WTC11 (cell line): Measurements from ENCODE around the gene SYNGAP1. TPM values are rescaled to one million over a fixed set of nuclear protein-coding genes. Genes with fewer than 3 reads are reported as not detected.
A peak's percentile ranks its signal among the peaks of the same experiment; 100 is the strongest.

Experiments
- ATAC-seq: fragments of 200-7000 bp; cut with Tn5 transposase; 2 replicates; pipeline ENCODE4 v1.10.0; 2021; ENCODE audit warnings: mild to moderate bottlenecking, moderate library complexity
- CTCF ChIA-PET: fragments of 300-600 bp; sonication (Branson Sonifier 250); formaldehyde crosslinking; loops from one replicate; lab custom pipeline; 2021; ENCODE audit warnings: antibody characterized with exemption; lab: Charles Lee
- POLR2A ChIA-PET: fragments of 350-600 bp; sonication (Branson Sonifier 250); formaldehyde crosslinking; loops from one replicate; lab custom pipeline; 2021; ENCODE audit warnings: antibody characterized with exemption; lab: Charles Lee
- DNase-seq: peaks from one replicate; pipeline ENCODE4 v3.0.0; 2021; ENCODE audit warnings: low spot score
- H3K27ac Mint-ChIP-seq: 2 replicates; pipeline ENCODE4 v1.8.0; 2021; ENCODE audit warnings: mixed read lengths
- H3K27me3 Mint-ChIP-seq: 2 replicates; pipeline ENCODE4 v1.8.0; 2021; ENCODE audit warnings: low read depth, mild to moderate bottlenecking, moderate library complexity, mixed read lengths
- H3K36me3 Mint-ChIP-seq: 2 replicates; pipeline ENCODE4 v1.8.0; 2021; ENCODE audit warnings: mixed read lengths
- H3K4me1 Mint-ChIP-seq: 2 replicates; pipeline ENCODE4 v1.8.0; 2022; ENCODE audit warnings: mixed read lengths
- H3K4me3 Mint-ChIP-seq: 2 replicates; pipeline ENCODE4 v1.8.0; 2021; ENCODE audit warnings: mild to moderate bottlenecking, moderate library complexity, mixed read lengths
- H3K9me3 Mint-ChIP-seq: 2 replicates; pipeline ENCODE4 v1.8.0; 2021; ENCODE audit warnings: mixed read lengths
- CBFB ChIP-seq: sonication (generic); formaldehyde crosslinking; IDR thresholded peaks from 2 replicates; pipeline ENCODE4 v1.8.1; 2022; ENCODE audit warnings: mild to moderate bottlenecking, low read depth, missing genetic modification reagents
- EMX1 ChIP-seq: fragments of 250-450 bp; sonication (Bioruptor Pico); IDR thresholded peaks from 2 replicates; pipeline ENCODE4 v1.8.0; 2021; ENCODE audit warnings: mild to moderate bottlenecking
- ETV6 ChIP-seq: sonication (generic); formaldehyde crosslinking; IDR thresholded peaks from 2 replicates; pipeline ENCODE4 v1.8.1; 2022; ENCODE audit warnings: mild to moderate bottlenecking, missing genetic modification reagents
- GABPB1 ChIP-seq: sonication (generic); formaldehyde crosslinking; IDR thresholded peaks from 2 replicates; pipeline ENCODE4 v1.8.1; 2023; ENCODE audit warnings: mild to moderate bottlenecking, missing genetic modification reagents
- GRHL2 ChIP-seq: fragments of 250-450 bp; sonication (Bioruptor Pico); IDR thresholded peaks from 2 replicates; pipeline ENCODE4 v1.8.0; 2022; ENCODE audit warnings: mild to moderate bottlenecking, moderate library complexity; ENCODE audit not compliant: insufficient replicate concordance, severe bottlenecking
- GTF2I ChIP-seq: fragments of 250-450 bp; sonication (Bioruptor Pico); conservative IDR thresholded peaks from 2 replicates; pipeline ENCODE4 v1.4.0; 2021; ENCODE audit warnings: mild to moderate bottlenecking
- MYBL2 ChIP-seq: sonication (generic); formaldehyde crosslinking; IDR thresholded peaks from 2 replicates; pipeline ENCODE4 v1.8.1; 2023; ENCODE audit warnings: mild to moderate bottlenecking, moderate library complexity, missing genetic modification reagents
- NFATC4 ChIP-seq: fragments of 250-450 bp; sonication (Bioruptor Pico); IDR thresholded peaks from 2 replicates; pipeline ENCODE4 v1.9.0; 2021; ENCODE audit warnings: mild to moderate bottlenecking
- NFYB ChIP-seq: sonication (generic); formaldehyde crosslinking; conservative IDR thresholded peaks from 2 replicates; pipeline ENCODE4 v1.8.0; 2022; ENCODE audit warnings: low read depth, missing genetic modification reagents
- NR3C1 ChIP-seq: sonication (generic); formaldehyde crosslinking; conservative IDR thresholded peaks from 2 replicates; pipeline ENCODE4 v1.8.1; 2023; ENCODE audit warnings: low read depth, mild to moderate bottlenecking, missing genetic modification reagents
- ZNF219 ChIP-seq: sonication (generic); formaldehyde crosslinking; IDR thresholded peaks from 2 replicates; pipeline ENCODE4 v1.8.0; 2023; ENCODE audit warnings: missing genetic modification reagents, mild to moderate bottlenecking, borderline replicate concordance
- ZNF232 ChIP-seq: sonication (generic); formaldehyde crosslinking; IDR thresholded peaks from 2 replicates; pipeline ENCODE4 v1.8.0; 2022; ENCODE audit warnings: mild to moderate bottlenecking, missing genetic modification reagents
- ZNF263 ChIP-seq: sonication (generic); formaldehyde crosslinking; IDR thresholded peaks from 2 replicates; pipeline ENCODE4 v1.8.1; 2022; ENCODE audit warnings: low read depth, mild to moderate bottlenecking, moderate library complexity, missing genetic modification reagents
- ZNF317 ChIP-seq: sonication (generic); formaldehyde crosslinking; IDR thresholded peaks from 2 replicates; pipeline ENCODE4 v1.8.1; 2023; ENCODE audit warnings: low read depth, mild to moderate bottlenecking, moderate library complexity, missing genetic modification reagents, borderline replicate concordance
- ZNF423 ChIP-seq: fragments of 250-450 bp; sonication (Bioruptor Pico); IDR thresholded peaks from 2 replicates; pipeline ENCODE4 v2.1.2; 2022; ENCODE audit warnings: mild to moderate bottlenecking, moderate library complexity
- total RNA-seq: library from RNA; stranded (reverse); gene quantifications from 3 replicates; pipeline ENCODE4 v1.2.3, GENCODE V29; 2021
- TF ChIP-seq, protein P1 (sequence below): sonication (generic); formaldehyde crosslinking; IDR thresholded peaks from 2 replicates; pipeline ENCODE4 v1.8.1; 2022; ENCODE audit warnings: low read depth, missing genetic modification reagents, borderline replicate concordance
- TF ChIP-seq, protein P2 (sequence below): sonication (generic); formaldehyde crosslinking; IDR thresholded peaks from 2 replicates; pipeline ENCODE4 v1.8.1; 2023; ENCODE audit warnings: mild to moderate bottlenecking, missing genetic modification reagents
- TF ChIP-seq, protein P3 (sequence below): sonication (generic); formaldehyde crosslinking; IDR thresholded peaks from 2 replicates; pipeline ENCODE4 v1.8.1; 2022; ENCODE audit warnings: low read depth, mild to moderate bottlenecking, moderate library complexity, missing genetic modification reagents, borderline replicate concordance
- TF ChIP-seq, protein P4 (sequence below): fragments of 250-450 bp; sonication (Bioruptor Pico); IDR thresholded peaks from 2 replicates; pipeline ENCODE4 v1.9.0; 2021; ENCODE audit warnings: mild to moderate bottlenecking
- TF ChIP-seq, protein P5 (sequence below): sonication (generic); formaldehyde crosslinking; conservative IDR thresholded peaks from 2 replicates; pipeline ENCODE4 v1.8.1; 2022; ENCODE audit warnings: mild to moderate bottlenecking, missing genetic modification reagents
- TF ChIP-seq, protein P6 (sequence below): sonication (generic); formaldehyde crosslinking; IDR thresholded peaks from 2 replicates; pipeline ENCODE4 v1.8.1; 2023; ENCODE audit warnings: mild to moderate bottlenecking, missing genetic modification reagents

SYNGAP1 gene
- total RNA-seq, 1 experiment from 2014 or later: 139 TPM

DNA sequence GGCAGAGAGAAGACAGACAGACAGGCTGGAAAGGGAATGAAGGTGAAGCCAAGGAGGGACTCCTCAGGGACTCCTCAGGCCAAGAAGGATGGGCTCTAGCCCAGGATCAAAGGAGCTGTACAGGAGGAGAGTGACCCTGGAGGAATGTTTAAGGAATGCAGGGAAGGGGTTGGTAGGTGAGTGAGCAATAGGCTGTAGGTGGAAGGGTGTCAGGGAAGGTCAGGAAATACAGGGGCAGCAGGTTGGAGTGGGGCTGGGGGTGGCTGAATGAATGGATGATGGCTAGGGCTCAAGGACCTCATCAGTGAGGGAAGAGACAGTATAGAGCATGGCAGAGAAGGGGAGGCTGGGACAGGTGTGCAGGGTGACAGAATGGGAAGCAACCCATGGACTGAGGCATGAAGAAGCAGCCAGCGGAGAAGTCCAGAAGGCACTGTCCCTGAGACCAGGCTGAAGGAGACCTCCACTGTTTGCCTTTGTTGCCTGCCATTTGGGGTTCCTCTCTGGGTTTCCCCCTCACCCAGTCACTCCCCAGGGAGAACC lies 13.2 kb downstream of the SYNGAP1 start:
- Mint-ChIP-seq H3K36me3 (peaks cover 30% of the 10 kb centered on the region), H3K4me3 (peak overlapping the region; percentile 71), H3K27me3 (no peaks in the 10 kb centered on the region), H3K9me3 (no peaks in the 10 kb centered on the region), H3K4me1 (peaks cover 53% of the 10 kb centered on the region), H3K27ac (peak overlapping the region; percentile 93)
- TF ChIP-seq EMX1 (0 out of 2 replicates have a peak, but pooled peaks have one; percentile 51), GTF2I (CRISPR knock-in tag) (0 out of 2 replicates have a peak, but pooled peaks have one; percentile 8), CBFB (CRISPR knock-in tag) (no peak)
- no peak for DNase-seq
- ChIA-PET CTCF (interaction anchor here (0.5 to 1.5 kb wide), 9 partner anchors 15 to 198 kb away, joined by 3 to 7 read pairs (median 3); partner anchors contain the start of genes B3GALT4, CUTA and ZBTB9), POLR2A (interaction anchor here (0.8 to 4.1 kb wide), 3 partner anchors 21 to 161 kb away, joined by 3 to 26 read pairs (median 3); partner anchors contain the start of genes PHF1, RPS18, VPS52 and ZBTB9)
- ATAC-seq: peak; percentile 13; the same call in 1 of the 2 replicates

DNA sequence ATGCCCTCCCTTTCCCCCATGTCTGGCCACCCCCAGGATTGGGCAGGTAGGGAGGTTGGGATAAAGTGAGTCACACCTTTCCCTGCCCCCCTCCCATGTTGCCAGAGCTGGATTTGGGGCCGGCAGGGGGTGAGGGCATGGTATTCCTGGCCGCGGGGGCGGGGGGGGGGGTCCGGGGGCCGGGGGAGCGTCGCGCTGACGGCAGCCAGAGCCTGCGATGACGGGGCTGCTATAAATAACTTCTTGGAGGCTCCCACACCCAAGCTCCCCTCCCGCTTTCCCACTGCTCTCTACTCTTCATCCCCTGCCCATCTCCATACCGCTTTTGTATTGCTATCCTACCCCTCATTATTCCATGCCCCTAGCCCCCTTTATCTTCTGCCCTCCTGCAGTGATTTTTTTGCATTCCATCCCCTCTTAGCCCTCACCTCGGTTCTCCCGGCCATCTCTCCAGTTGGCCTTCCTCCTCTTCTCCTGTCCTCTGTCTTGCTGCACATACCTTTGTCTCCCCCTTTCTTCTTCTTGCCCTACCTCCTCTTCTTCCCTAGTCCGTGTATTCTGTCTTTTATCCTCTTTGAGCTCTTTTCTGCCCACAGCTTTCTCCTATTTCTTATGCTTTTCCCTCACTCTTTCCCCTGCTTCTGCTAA lies 13.8 kb downstream of the SYNGAP1 start:
- Mint-ChIP-seq H3K27me3 (no peaks in the 10 kb centered on the region), H3K27ac (peak overlapping the region; percentile 93), H3K9me3 (no peaks in the 10 kb centered on the region), H3K4me1 (peaks cover 48% of the 10 kb centered on the region), H3K4me3 (peak overlapping the region; percentile 71), H3K36me3 (peaks cover 36% of the 10 kb centered on the region)
- DNase-seq (no peak), ATAC-seq (peak; percentile 9; the same call in 1 of the 2 replicates)
- ChIA-PET CTCF (interaction anchor here (0.5 to 1.5 kb wide), 8 partner anchors 15 to 198 kb away, joined by 3 to 7 read pairs (median 3); partner anchors contain the start of genes CUTA and ZBTB9), POLR2A (interaction anchor here (0.8 to 4.1 kb wide), 3 partner anchors 21 to 162 kb away, joined by 3 to 26 read pairs (median 3); partner anchors contain the start of genes PHF1, RPS18, VPS52 and ZBTB9)
- TF ChIP-seq ZNF263 (CRISPR knock-in tag) (no peak), ETV6 (CRISPR knock-in tag) (no peak), ZNF317 (CRISPR knock-in tag) (no peak), GABPB1 (CRISPR knock-in tag) (no peak), ZNF219 (CRISPR knock-in tag) (no peak)
- TF ChIP-seq, protein P1, sequence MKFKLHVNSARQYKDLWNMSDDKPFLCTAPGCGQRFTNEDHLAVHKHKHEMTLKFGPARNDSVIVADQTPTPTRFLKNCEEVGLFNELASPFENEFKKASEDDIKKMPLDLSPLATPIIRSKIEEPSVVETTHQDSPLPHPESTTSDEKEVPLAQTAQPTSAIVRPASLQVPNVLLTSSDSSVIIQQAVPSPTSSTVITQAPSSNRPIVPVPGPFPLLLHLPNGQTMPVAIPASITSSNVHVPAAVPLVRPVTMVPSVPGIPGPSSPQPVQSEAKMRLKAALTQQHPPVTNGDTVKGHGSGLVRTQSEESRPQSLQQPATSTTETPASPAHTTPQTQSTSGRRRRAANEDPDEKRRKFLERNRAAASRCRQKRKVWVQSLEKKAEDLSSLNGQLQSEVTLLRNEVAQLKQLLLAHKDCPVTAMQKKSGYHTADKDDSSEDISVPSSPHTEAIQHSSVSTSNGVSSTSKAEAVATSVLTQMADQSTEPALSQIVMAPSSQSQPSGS (CRISPR knock-in tag): no peak
- TF ChIP-seq, protein P2, sequence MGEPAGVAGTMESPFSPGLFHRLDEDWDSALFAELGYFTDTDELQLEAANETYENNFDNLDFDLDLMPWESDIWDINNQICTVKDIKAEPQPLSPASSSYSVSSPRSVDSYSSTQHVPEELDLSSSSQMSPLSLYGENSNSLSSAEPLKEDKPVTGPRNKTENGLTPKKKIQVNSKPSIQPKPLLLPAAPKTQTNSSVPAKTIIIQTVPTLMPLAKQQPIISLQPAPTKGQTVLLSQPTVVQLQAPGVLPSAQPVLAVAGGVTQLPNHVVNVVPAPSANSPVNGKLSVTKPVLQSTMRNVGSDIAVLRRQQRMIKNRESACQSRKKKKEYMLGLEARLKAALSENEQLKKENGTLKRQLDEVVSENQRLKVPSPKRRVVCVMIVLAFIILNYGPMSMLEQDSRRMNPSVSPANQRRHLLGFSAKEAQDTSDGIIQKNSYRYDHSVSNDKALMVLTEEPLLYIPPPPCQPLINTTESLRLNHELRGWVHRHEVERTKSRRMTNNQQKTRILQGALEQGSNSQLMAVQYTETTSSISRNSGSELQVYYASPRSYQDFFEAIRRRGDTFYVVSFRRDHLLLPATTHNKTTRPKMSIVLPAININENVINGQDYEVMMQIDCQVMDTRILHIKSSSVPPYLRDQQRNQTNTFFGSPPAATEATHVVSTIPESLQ (CRISPR knock-in tag): no peak
- TF ChIP-seq, protein P3, sequence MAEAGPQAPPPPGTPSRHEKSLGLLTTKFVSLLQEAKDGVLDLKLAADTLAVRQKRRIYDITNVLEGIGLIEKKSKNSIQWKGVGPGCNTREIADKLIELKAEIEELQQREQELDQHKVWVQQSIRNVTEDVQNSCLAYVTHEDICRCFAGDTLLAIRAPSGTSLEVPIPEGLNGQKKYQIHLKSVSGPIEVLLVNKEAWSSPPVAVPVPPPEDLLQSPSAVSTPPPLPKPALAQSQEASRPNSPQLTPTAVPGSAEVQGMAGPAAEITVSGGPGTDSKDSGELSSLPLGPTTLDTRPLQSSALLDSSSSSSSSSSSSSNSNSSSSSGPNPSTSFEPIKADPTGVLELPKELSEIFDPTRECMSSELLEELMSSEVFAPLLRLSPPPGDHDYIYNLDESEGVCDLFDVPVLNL (CRISPR knock-in tag): no peak

DNA sequence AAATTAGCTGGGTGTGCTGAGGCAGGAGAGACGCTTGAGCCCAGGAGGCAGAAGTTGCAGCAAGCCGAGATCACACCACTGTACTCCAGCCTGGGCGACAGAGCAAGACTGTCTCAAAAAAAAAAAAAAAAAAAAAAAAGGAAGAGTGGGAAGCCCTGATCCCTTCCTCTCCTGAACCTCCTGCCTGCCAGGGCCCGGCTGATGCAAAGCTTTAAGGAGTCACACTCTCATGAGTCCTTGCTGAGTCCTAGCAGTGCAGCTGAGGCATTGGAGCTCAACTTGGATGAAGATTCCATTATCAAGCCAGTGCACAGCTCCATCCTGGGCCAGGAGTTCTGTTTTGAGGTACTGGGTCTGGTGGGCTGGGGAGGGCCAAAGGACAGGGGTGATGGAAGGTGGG lies 15.1 kb downstream of the SYNGAP1 start:
- peak overlapping the region; percentile 74 for H3K27ac Mint-ChIP-seq
- ChIA-PET POLR2A (interaction anchor here (0.6 kb wide), 1 partner anchor 20 kb away, joined by 3 read pairs; the partner anchor contains the start of gene ZBTB9), CTCF (interaction anchor here (0.6 kb wide), 1 partner anchor 18 kb away, joined by 3 read pairs; no protein-coding TSS in a partner anchor)
- H3K27me3 Mint-ChIP-seq: no peaks in the 10 kb centered on the region
- peaks cover 47% of the 10 kb centered on the region for H3K36me3 Mint-ChIP-seq
- ATAC-seq (no peak), DNase-seq (no peak)
- H3K9me3 Mint-ChIP-seq: no peaks in the 10 kb centered on the region
- H3K4me3 Mint-ChIP-seq: no peak overlapping the region
- peaks cover 35% of the 10 kb centered on the region for H3K4me1 Mint-ChIP-seq
- TF ChIP-seq NFYB (CRISPR knock-in tag): no peak
- TF ChIP-seq NR3C1 (CRISPR knock-in tag): no peak
- TF ChIP-seq, protein P4, sequence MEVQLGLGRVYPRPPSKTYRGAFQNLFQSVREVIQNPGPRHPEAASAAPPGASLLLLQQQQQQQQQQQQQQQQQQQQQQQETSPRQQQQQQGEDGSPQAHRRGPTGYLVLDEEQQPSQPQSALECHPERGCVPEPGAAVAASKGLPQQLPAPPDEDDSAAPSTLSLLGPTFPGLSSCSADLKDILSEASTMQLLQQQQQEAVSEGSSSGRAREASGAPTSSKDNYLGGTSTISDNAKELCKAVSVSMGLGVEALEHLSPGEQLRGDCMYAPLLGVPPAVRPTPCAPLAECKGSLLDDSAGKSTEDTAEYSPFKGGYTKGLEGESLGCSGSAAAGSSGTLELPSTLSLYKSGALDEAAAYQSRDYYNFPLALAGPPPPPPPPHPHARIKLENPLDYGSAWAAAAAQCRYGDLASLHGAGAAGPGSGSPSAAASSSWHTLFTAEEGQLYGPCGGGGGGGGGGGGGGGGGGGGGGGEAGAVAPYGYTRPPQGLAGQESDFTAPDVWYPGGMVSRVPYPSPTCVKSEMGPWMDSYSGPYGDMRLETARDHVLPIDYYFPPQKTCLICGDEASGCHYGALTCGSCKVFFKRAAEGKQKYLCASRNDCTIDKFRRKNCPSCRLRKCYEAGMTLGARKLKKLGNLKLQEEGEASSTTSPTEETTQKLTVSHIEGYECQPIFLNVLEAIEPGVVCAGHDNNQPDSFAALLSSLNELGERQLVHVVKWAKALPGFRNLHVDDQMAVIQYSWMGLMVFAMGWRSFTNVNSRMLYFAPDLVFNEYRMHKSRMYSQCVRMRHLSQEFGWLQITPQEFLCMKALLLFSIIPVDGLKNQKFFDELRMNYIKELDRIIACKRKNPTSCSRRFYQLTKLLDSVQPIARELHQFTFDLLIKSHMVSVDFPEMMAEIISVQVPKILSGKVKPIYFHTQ (CRISPR knock-in tag): no peak
- TF ChIP-seq ZNF219 (CRISPR knock-in tag): no peak
- TF ChIP-seq, protein P5, sequence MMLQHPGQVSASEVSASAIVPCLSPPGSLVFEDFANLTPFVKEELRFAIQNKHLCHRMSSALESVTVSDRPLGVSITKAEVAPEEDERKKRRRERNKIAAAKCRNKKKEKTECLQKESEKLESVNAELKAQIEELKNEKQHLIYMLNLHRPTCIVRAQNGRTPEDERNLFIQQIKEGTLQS (CRISPR knock-in tag): no peak
- TF ChIP-seq ZNF423: no peak
- no peak for TF ChIP-seq GRHL2
- no peak for TF ChIP-seq ETV6 (CRISPR knock-in tag)
- TF ChIP-seq, protein P6, sequence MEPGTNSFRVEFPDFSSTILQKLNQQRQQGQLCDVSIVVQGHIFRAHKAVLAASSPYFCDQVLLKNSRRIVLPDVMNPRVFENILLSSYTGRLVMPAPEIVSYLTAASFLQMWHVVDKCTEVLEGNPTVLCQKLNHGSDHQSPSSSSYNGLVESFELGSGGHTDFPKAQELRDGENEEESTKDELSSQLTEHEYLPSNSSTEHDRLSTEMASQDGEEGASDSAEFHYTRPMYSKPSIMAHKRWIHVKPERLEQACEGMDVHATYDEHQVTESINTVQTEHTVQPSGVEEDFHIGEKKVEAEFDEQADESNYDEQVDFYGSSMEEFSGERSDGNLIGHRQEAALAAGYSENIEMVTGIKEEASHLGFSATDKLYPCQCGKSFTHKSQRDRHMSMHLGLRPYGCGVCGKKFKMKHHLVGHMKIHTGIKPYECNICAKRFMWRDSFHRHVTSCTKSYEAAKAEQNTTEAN (CRISPR knock-in tag): no peak
- no peak for TF ChIP-seq MYBL2 (CRISPR knock-in tag)
- TF ChIP-seq ZNF232 (CRISPR knock-in tag): no peak
- TF ChIP-seq NFATC4 (CRISPR knock-in tag): no peak
